Uterus (tissue), 2 donors: ENCODE results near the gene PYGL.

Source experiments
- CTCF ChIP-seq, 4 experiments: fragments of 200-600 bp in 2 of 4; fragments of 450-650 bp in 2 of 4; sonication (generic) in 2 of 4; IDR thresholded peaks; one replicate each; pipeline ENCODE4 v1.5.1; 2016 to 2019; ENCODE audit warnings: antibody characterized with exemption in 4 of 4, mild to moderate bottlenecking in 2 of 4, moderate library complexity in 1 of 4
- POLR2A ChIP-seq, 2 donors: fragments of 450-650 bp; IDR thresholded peaks; one replicate each; pipeline ENCODE4 v1.6.1; 2016; ENCODE audit warnings: antibody characterized with exemption in 2 of 2, mild to moderate bottlenecking in 1 of 2, moderate library complexity in 1 of 2

GRCh38 chr14:50897658-50898175 lies 46.6 kb downstream of the PYGL start:
- no peak for TF ChIP-seq POLR2A (IDR thresholded peaks at IDR 0.05)
- TF ChIP-seq CTCF (IDR thresholded peaks at IDR 0.05): no peak
